KMS-11 (cell line): ENCODE results near the gene PIWIL4.

Experiments used
- H2AFZ ChIP-seq: fragments of 200-600 bp; sonication (generic); 2 replicates; pipeline ENCODE4 v1.6.1; 2016; ENCODE audit warnings: antibody characterized with exemption, mixed run types, low read depth
- H3K27ac ChIP-seq: fragments of 200-600 bp; sonication (generic); 2 replicates; pipeline ENCODE4 v1.6.1; 2016; ENCODE audit warnings: mild to moderate bottlenecking, mixed run types
- H3K27me3 ChIP-seq: fragments of 200-600 bp; sonication (generic); 2 replicates; pipeline ENCODE4 v1.6.1; 2017; ENCODE audit warnings: mild to moderate bottlenecking, low read depth, mixed run types, moderate library complexity; ENCODE audit not compliant: insufficient read depth
- H3K36me3 ChIP-seq: fragments of 200-600 bp; sonication (generic); 2 replicates; pipeline ENCODE4 v1.6.1; 2017; ENCODE audit warnings: mild to moderate bottlenecking, mixed run types; ENCODE audit not compliant: insufficient read depth
- H3K4me1 ChIP-seq: fragments of 200-600 bp; sonication (generic); 2 replicates; pipeline ENCODE4 v1.6.1; 2016; ENCODE audit warnings: mild to moderate bottlenecking, low read depth, mixed run types; ENCODE audit not compliant: poor library complexity, severe bottlenecking
- H3K4me2 ChIP-seq: fragments of 200-600 bp; sonication (generic); 2 replicates; pipeline ENCODE4 v1.7.0; 2016; ENCODE audit warnings: mild to moderate bottlenecking, mixed run types
- H3K4me3 ChIP-seq: fragments of 200-600 bp; sonication (generic); IDR thresholded peaks from 2 replicates; pipeline ENCODE4 v1.6.1; 2017; ENCODE audit warnings: low read depth, low read length, mixed read lengths; ENCODE audit not compliant: insufficient read depth
- H3K79me2 ChIP-seq: fragments of 200-600 bp; sonication (generic); 2 replicates; pipeline ENCODE4 v1.6.1; 2016; ENCODE audit warnings: low read depth, mixed run types; ENCODE audit not compliant: insufficient read depth
- H3K9ac ChIP-seq: fragments of 200-600 bp; sonication (generic); 2 replicates; pipeline ENCODE4 v1.6.1; 2016; ENCODE audit warnings: mild to moderate bottlenecking, mixed run types
- H4K20me1 ChIP-seq: fragments of 200-600 bp; sonication (generic); 2 replicates; pipeline ENCODE4 v1.6.1; 2016; ENCODE audit warnings: mild to moderate bottlenecking, mixed run types; ENCODE audit not compliant: insufficient read depth
- TF ChIP-seq, protein P1 (sequence below): fragments of 200-600 bp; sonication (generic); conservative IDR thresholded peaks from 2 replicates; pipeline ENCODE4 v1.6.1; 2017; ENCODE audit warnings: low read depth, mild to moderate bottlenecking, antibody characterized with exemption, low read length, moderate library complexity, mixed read lengths

The PIWIL4 gene

DNA sequence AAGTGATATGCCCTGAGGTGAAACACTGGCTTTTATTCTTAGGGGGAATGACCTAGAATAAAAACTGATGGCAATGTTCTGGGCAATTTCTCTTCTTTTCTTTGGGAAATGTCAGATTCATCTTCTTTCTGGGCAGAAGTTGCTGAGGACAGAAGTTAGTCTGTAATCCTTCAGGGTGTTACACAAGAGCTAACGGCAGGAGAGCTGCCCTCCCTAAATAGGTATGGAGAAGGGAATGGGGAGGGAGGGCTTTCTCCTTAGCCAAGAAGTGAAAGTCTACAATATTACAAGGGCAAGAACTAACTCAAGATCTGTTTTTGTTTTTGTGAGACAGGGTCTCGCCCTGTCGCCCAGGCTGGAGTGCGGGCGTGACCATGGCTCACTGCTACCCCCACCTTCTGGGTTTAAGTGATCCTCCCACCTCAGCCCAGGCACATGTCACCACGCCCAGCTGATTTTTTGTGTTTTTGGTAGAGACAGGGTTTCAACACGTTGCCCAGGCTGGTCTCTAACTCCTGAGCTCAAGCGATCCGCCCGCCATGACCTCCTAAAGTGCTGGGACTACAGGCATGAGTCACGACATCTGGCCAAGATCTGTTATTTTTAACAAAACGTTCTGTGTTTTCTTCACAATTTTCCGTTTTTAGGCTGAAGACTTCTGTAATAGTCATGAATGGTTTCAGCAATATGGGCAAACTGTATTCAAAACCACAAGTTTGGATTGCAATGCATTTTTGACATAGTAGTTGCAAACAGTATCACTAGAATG lies 7.2 kb downstream of the PIWIL4 start:
- no peaks in the 10 kb centered on the region for H3K36me3 ChIP-seq
- H3K79me2 ChIP-seq: no peaks in the 10 kb centered on the region
- no peaks in the 10 kb centered on the region for H3K4me1 ChIP-seq
- no peak overlapping the region for H3K4me2 ChIP-seq
- no peak overlapping the region for H2AFZ ChIP-seq
- TF ChIP-seq, protein P1, sequence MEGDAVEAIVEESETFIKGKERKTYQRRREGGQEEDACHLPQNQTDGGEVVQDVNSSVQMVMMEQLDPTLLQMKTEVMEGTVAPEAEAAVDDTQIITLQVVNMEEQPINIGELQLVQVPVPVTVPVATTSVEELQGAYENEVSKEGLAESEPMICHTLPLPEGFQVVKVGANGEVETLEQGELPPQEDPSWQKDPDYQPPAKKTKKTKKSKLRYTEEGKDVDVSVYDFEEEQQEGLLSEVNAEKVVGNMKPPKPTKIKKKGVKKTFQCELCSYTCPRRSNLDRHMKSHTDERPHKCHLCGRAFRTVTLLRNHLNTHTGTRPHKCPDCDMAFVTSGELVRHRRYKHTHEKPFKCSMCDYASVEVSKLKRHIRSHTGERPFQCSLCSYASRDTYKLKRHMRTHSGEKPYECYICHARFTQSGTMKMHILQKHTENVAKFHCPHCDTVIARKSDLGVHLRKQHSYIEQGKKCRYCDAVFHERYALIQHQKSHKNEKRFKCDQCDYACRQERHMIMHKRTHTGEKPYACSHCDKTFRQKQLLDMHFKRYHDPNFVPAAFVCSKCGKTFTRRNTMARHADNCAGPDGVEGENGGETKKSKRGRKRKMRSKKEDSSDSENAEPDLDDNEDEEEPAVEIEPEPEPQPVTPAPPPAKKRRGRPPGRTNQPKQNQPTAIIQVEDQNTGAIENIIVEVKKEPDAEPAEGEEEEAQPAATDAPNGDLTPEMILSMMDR: no peak
- no peaks in the 10 kb centered on the region for H4K20me1 ChIP-seq
- H3K27me3 ChIP-seq: no peaks in the 10 kb centered on the region
- H3K9ac ChIP-seq: no peak overlapping the region
- H3K4me3 ChIP-seq: no peak overlapping the region
- no peak overlapping the region for H3K27ac ChIP-seq

DNA sequence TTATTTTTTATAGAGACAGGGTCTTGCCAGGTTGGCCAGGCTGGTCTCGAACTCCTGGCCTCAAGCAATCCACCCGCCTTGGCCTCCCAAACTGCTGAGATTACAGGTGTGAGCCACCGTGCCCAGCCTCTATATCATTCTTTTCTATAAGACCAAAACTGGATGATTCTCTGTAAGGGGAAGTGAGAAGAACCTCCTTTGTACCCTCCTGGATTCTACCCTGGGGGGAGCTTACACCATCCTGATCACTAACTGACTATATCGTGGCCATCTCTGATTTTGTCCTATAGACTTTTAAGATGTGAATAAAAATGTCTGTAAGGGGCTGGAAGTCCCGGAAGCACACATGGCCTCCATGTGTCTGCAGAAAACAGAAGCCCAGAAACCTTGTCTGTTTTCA lies 9.1 kb downstream of the PIWIL4 start:
- Histone ChIP-seq H2AFZ (no peak overlapping the region), H4K20me1 (no peaks in the 10 kb centered on the region), H3K27ac (no peak overlapping the region), H3K4me1 (no peaks in the 10 kb centered on the region), H3K79me2 (no peaks in the 10 kb centered on the region), H3K4me3 (no peak overlapping the region), H3K4me2 (no peak overlapping the region), H3K9ac (no peak overlapping the region), H3K36me3 (no peaks in the 10 kb centered on the region), H3K27me3 (no peaks in the 10 kb centered on the region)
- TF ChIP-seq, protein P1: no peak

DNA sequence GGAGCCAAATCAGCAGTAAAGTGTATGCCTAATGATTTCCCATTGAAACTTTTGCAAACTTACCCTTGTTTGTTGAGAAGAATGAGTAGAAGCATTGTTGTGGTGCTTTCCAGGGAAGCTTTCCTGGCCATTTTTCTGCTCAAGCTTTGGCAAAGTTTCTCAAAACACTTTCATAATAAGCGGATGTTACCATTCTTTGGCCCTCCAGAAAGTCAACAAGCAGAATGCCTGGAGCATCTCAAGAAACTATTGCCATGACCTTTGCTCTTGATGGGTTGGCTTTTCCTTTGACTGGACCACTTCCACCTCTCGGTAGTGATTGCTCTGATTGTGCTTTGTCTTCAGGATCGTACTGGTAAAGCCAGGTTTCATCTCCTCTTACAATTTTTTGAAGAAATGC lies 10.7 kb downstream of the PIWIL4 start:
- no peak overlapping the region for H3K27ac ChIP-seq
- no peak overlapping the region for H3K4me2 ChIP-seq
- H3K27me3 ChIP-seq: no peaks in the 10 kb centered on the region
- H4K20me1 ChIP-seq: no peaks in the 10 kb centered on the region
- no peaks in the 10 kb centered on the region for H3K79me2 ChIP-seq
- no peak overlapping the region for H2AFZ ChIP-seq
- H3K4me3 ChIP-seq: no peak overlapping the region
- TF ChIP-seq, protein P1: no peak
- peaks cover 3% of the 10 kb centered on the region for H3K4me1 ChIP-seq
- no peaks in the 10 kb centered on the region for H3K36me3 ChIP-seq
- H3K9ac ChIP-seq: no peak overlapping the region

DNA sequence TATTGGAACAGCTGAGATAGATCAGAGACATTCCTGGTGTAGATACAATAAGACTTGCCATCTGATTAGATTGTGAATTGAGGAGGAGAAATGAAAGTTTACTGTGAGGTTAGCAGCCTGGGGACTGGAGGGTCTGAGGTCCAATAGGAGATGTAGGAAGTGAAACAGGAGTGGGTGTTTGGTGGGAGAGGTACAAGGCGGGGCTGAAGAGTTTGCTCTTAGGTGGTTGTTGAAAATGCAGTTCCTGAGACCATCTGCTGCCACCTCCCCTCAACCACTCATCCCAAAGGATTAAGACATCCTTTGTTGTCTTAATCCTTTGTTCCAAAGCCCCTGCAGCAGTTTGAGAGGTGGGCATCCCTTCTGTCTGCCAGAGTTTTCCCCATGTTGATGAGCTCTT lies 14.8 kb downstream of the PIWIL4 start:
- Histone ChIP-seq H2AFZ (no peak overlapping the region), H3K27me3 (no peaks in the 10 kb centered on the region), H3K36me3 (no peaks in the 10 kb centered on the region), H3K4me2 (no peak overlapping the region), H3K4me1 (peaks cover 28% of the 10 kb centered on the region), H4K20me1 (no peaks in the 10 kb centered on the region), H3K27ac (no peak overlapping the region), H3K9ac (no peak overlapping the region), H3K4me3 (no peak overlapping the region), H3K79me2 (no peaks in the 10 kb centered on the region)
- TF ChIP-seq, protein P1: no peak
